Measurements from ENCODE around the gene FRG2C. TPM values are rescaled to one million over a fixed set of nuclear protein-coding genes. Genes with fewer than 3 reads are reported as not detected.
A peak's percentile ranks its signal among the peaks of the same experiment; 100 is the strongest.
"Not testable (repeated sequence)": the region's sequence is repeated elsewhere in the genome, so short reads cannot be mapped to it uniquely, and the experiment has no call there.

The FRG2C gene
- not detected for total RNA-seq

GRCh38 chr3:75664028-75664427 lies at the start of gene FRG2C:
Gene FRG2C, plus strand, starts transcription at chr3:75664328. Its CDS starts 52 bp downstream, at chr3:75664380.
- H3K36me3 ChIP-seq; H3K9me3 ChIP-seq; DNase-seq; H3K27ac ChIP-seq; H3K4me1 ChIP-seq; H3K4me3 ChIP-seq; ATAC-seq; intact Hi-C loops (cut with DNase I; ENCODE audit: low total_unique reads); in situ Hi-C loops (cut with MboI; ENCODE audit: low sequenced_read_pairs in 4 of 4): not testable (repeated sequence)
- H3K27me3 ChIP-seq: peaks cover 17 to 48% (median 41%) of the 10 kb centered on the region in 3 donors

- DNase-seq; H3K9me3 ChIP-seq; H3K36me3 ChIP-seq; in situ Hi-C loops (cut with MboI; ENCODE audit: low sequenced_read_pairs in 4 of 4); intact Hi-C loops (cut with DNase I; ENCODE audit: low total_unique reads); H3K27ac ChIP-seq; ATAC-seq; H3K4me1 ChIP-seq: not testable (repeated sequence)
- H3K27me3 ChIP-seq: peaks cover 0 to 18% (median 0%) of the 10 kb centered on the region in 3 donors
- peak overlapping the region; percentile 43 to 52 (median 46) for H3K4me3 ChIP-seq
These were observed 45.3 kb upstream of the FRG2C start for GRCh38 chr3:75618666-75619305.

GRCh38 chr3:75619481-75620031 lies 44.6 kb upstream of the FRG2C start:
- intact Hi-C loops (cut with DNase I; ENCODE audit: low total_unique reads); DNase-seq; in situ Hi-C loops (cut with MboI; ENCODE audit: low sequenced_read_pairs in 4 of 4); H3K27ac ChIP-seq; H3K36me3 ChIP-seq; H3K9me3 ChIP-seq; H3K4me1 ChIP-seq; ATAC-seq: not testable (repeated sequence)
- Histone ChIP-seq H3K27me3 (peaks cover 0 to 18% (median 0%) of the 10 kb centered on the region in 3 donors), H3K4me3 (peak overlapping the region; percentile 43 to 52 (median 46))

GRCh38 chr3:75621772-75622171 lies 42.4 kb upstream of the FRG2C start:
- ATAC-seq; in situ Hi-C loops (cut with MboI; ENCODE audit: low sequenced_read_pairs in 4 of 4); H3K4me1 ChIP-seq; H3K36me3 ChIP-seq; intact Hi-C loops (cut with DNase I; ENCODE audit: low total_unique reads); H3K9me3 ChIP-seq; H3K4me3 ChIP-seq; DNase-seq; H3K27ac ChIP-seq: not testable (repeated sequence)
- peaks cover 0 to 18% (median 0%) of the 10 kb centered on the region in 3 donors for H3K27me3 ChIP-seq

GRCh38 chr3:75623656-75624055 lies 40.5 kb upstream of the FRG2C start:
- in situ Hi-C loops (cut with MboI; ENCODE audit: low sequenced_read_pairs in 4 of 4); intact Hi-C loops (cut with DNase I; ENCODE audit: low total_unique reads); H3K4me3 ChIP-seq: not testable (repeated sequence)

GRCh38 chr3:75630887-75631535 lies 33.1 kb upstream of the FRG2C start:
- H3K4me3 ChIP-seq; in situ Hi-C loops (cut with MboI; ENCODE audit: low sequenced_read_pairs in 4 of 4); H3K4me1 ChIP-seq; intact Hi-C loops (cut with DNase I; ENCODE audit: low total_unique reads); H3K9me3 ChIP-seq; H3K36me3 ChIP-seq; DNase-seq; ATAC-seq; H3K27me3 ChIP-seq; H3K27ac ChIP-seq: not testable (repeated sequence)

More at GRCh38 chr3:75623656-75624055, 40.5 kb upstream of the FRG2C start:
- DNase-seq, H3K4me1 ChIP-seq, H3K9me3 ChIP-seq, H3K36me3 ChIP-seq, ATAC-seq, H3K27ac ChIP-seq: not testable (repeated sequence)
- H3K27me3 ChIP-seq: peaks cover 0 to 18% (median 0%) of the 10 kb centered on the region in 3 donors

- Histone ChIP-seq H3K27ac (no peak overlapping the region), H3K4me1 (no peaks in the 10 kb centered on the region), H3K36me3 (no peaks in the 10 kb centered on the region), H3K9me3 (no peaks in the 10 kb centered on the region), H3K4me3 (no peak overlapping the region), H3K27me3 (no peaks in the 10 kb centered on the region)
- in situ Hi-C loops (cut with MboI; ENCODE audit: low sequenced_read_pairs in 4 of 4) (no loop called here), intact Hi-C loops (cut with DNase I; ENCODE audit: low total_unique reads) (no loop called here)
- no peak for TF ChIP-seq POLR2A (IDR thresholded peaks at IDR 0.05)
- no peak for TF ChIP-seq CTCF (IDR thresholded peaks at IDR 0.05 in 4 of 5, conservative IDR thresholded peaks at IDR 0.05 in 1 of 5)
- ATAC-seq (no peak), DNase-seq (no peak)
These were observed 32.6 kb upstream of the FRG2C start for GRCh38 chr3:75631541-75631940.

- H3K27ac ChIP-seq; H3K36me3 ChIP-seq; ATAC-seq; DNase-seq; H3K4me1 ChIP-seq; in situ Hi-C loops (cut with MboI; ENCODE audit: low sequenced_read_pairs in 4 of 4); intact Hi-C loops (cut with DNase I; ENCODE audit: low total_unique reads); H3K4me3 ChIP-seq; H3K27me3 ChIP-seq; H3K9me3 ChIP-seq: not testable (repeated sequence)
These were observed 25.2 kb upstream of the FRG2C start for GRCh38 chr3:75638947-75639346.

GRCh38 chr3:75641107-75641517 lies 23.0 kb upstream of the FRG2C start:
- H3K9me3 ChIP-seq; ATAC-seq; H3K4me1 ChIP-seq; in situ Hi-C loops (cut with MboI; ENCODE audit: low sequenced_read_pairs in 4 of 4); H3K27me3 ChIP-seq; H3K36me3 ChIP-seq: not testable (repeated sequence)
- H3K27ac ChIP-seq: peak overlapping the region in 2 of 4 donors; percentile 55 to 74
- H3K4me3 ChIP-seq: peak overlapping the region; percentile 47 to 86 (median 56)
- peak; percentile 40 to 70 for DNase-seq
- intact Hi-C loops (cut with DNase I; ENCODE audit: low total_unique reads): loop anchor here (5.0 kb wide), 1 partner anchor 349 kb away; no protein-coding TSS in a partner anchor
